H9 (cell line): Measurements from ENCODE around the gene GRID1. TPM values are rescaled to one million over a fixed set of nuclear protein-coding genes. Genes with fewer than 3 reads are reported as not detected.

ENCODE experiments used
- DNase-seq: peaks from one replicate; pipeline ENCODE4 v3.0.0-alpha.2; 2017
- H2AFZ ChIP-seq: one replicate; pipeline ENCODE4 v1.6.1; 2013; ENCODE audit warnings: mild to moderate bottlenecking, low read length, control low read depth, moderate library complexity
- H2AK5ac ChIP-seq: 2 replicates; pipeline ENCODE4 v1.6.1; 2013; ENCODE audit warnings: low read length, control low read depth, mixed read lengths; ENCODE audit not compliant: insufficient read length
- H2BK120ac ChIP-seq: one replicate; pipeline ENCODE4 v1.6.1; 2013; ENCODE audit warnings: low read depth, mild to moderate bottlenecking, low read length, control low read depth, inconsistent platforms; ENCODE audit not compliant: poor library complexity, severe bottlenecking
- H2BK12ac ChIP-seq: 2 replicates; pipeline ENCODE4 v1.6.1; 2013; ENCODE audit warnings: low read length, control low read depth, mixed read lengths, low read depth; ENCODE audit not compliant: insufficient read length
- H2BK15ac ChIP-seq: 2 replicates; pipeline ENCODE4 v1.6.1; 2013; ENCODE audit warnings: low read depth, low read length, control low read depth
- H2BK20ac ChIP-seq: one replicate; pipeline ENCODE4 v1.6.1; 2013; ENCODE audit warnings: low read depth, mild to moderate bottlenecking, low read length, control low read depth, inconsistent platforms; ENCODE audit not compliant: poor library complexity, severe bottlenecking
- H2BK5ac ChIP-seq: 2 replicates; pipeline ENCODE4 v1.6.1; 2013; ENCODE audit warnings: low read length, control low read depth, mixed read lengths; ENCODE audit not compliant: insufficient read length
- H3K14ac ChIP-seq: 2 replicates; pipeline ENCODE4 v1.6.1; 2013; ENCODE audit warnings: low read length, control low read depth; ENCODE audit not compliant: insufficient read depth
- H3K18ac ChIP-seq: 2 replicates; pipeline ENCODE4 v1.6.1; 2013; ENCODE audit warnings: low read depth, mild to moderate bottlenecking, mixed read lengths, low read length, control low read depth; ENCODE audit not compliant: insufficient read length
- H3K23ac ChIP-seq: 2 replicates; pipeline ENCODE4 v1.6.1; 2013; ENCODE audit warnings: low read length, control low read depth, mixed read lengths, low read depth; ENCODE audit not compliant: insufficient read length
- H3K23me2 ChIP-seq: 2 replicates; pipeline ENCODE4 v1.6.1; 2013; ENCODE audit warnings: low read depth, mild to moderate bottlenecking, mixed read lengths, low read length, control low read depth; ENCODE audit not compliant: insufficient read length, poor library complexity, severe bottlenecking
- H3K27ac ChIP-seq: 2 replicates; pipeline ENCODE4 v1.5.1; 2013; ENCODE audit warnings: low read length, control low read depth, mixed read lengths, low read depth; ENCODE audit not compliant: insufficient read length
- H3K27me3 ChIP-seq: 2 replicates; pipeline ENCODE4 v1.6.1; 2013; ENCODE audit warnings: low read length, control low read depth, inconsistent platforms; ENCODE audit not compliant: insufficient read depth
- H3K4ac ChIP-seq: 2 replicates; pipeline ENCODE4 v1.6.1; 2013; ENCODE audit warnings: low read depth, mild to moderate bottlenecking, control low read depth, inconsistent platforms, low read length, moderate library complexity
- H3K4me1 ChIP-seq: 2 replicates; pipeline ENCODE4 v1.6.1; 2013; ENCODE audit warnings: low read length, control low read depth, inconsistent platforms; ENCODE audit not compliant: insufficient read depth
- H3K4me2 ChIP-seq: 2 replicates; pipeline ENCODE4 v1.6.1; 2013; ENCODE audit warnings: low read length, control low read depth, mixed read lengths; ENCODE audit not compliant: insufficient read length, insufficient read depth
- H3K56ac ChIP-seq: 2 replicates; pipeline ENCODE4 v1.6.1; 2013; ENCODE audit warnings: low read depth, mild to moderate bottlenecking, mixed read lengths, low read length, control low read depth; ENCODE audit not compliant: insufficient read length
- H3K79me1 ChIP-seq: 2 replicates; pipeline ENCODE4 v1.6.1; 2013; ENCODE audit warnings: low read depth, mild to moderate bottlenecking, moderate library complexity, low read length, control low read depth, inconsistent platforms; ENCODE audit not compliant: insufficient read depth, poor library complexity, severe bottlenecking
- H3K79me2 ChIP-seq: 2 replicates; pipeline ENCODE4 v1.6.1; 2013; ENCODE audit warnings: low read length, control low read depth, inconsistent platforms; ENCODE audit not compliant: insufficient read depth
- H3K9ac ChIP-seq: 2 replicates; pipeline ENCODE4 v1.6.1; 2013; ENCODE audit warnings: low read length, control low read depth, mixed read lengths; ENCODE audit not compliant: insufficient read length; ENCODE audit errors: extremely low read depth
- H3K9me3 ChIP-seq: one replicate; pipeline ENCODE4 v1.6.1; 2013; ENCODE audit warnings: low read depth, low read length, inconsistent platforms; ENCODE audit not compliant: control insufficient read depth
- H3T11ph ChIP-seq: one replicate; pipeline ENCODE4 v1.6.1; 2013; ENCODE audit warnings: mild to moderate bottlenecking, low read length, control low read depth, inconsistent platforms
- H4K20me1 ChIP-seq: one replicate; pipeline ENCODE4 v1.6.1; 2013; ENCODE audit not compliant: control insufficient read depth, insufficient read length, insufficient read depth
- H4K5ac ChIP-seq: 2 replicates; pipeline ENCODE4 v1.6.1; 2013; ENCODE audit warnings: low read depth, mild to moderate bottlenecking, mixed read lengths, low read length, control low read depth; ENCODE audit not compliant: insufficient read length
- H4K8ac ChIP-seq: replicated peaks from 2 replicates; pipeline ENCODE4 v1.6.1; 2013; ENCODE audit warnings: low read length, control low read depth, mixed read lengths, low read depth; ENCODE audit not compliant: insufficient read length
- H4K91ac ChIP-seq: 2 replicates; pipeline ENCODE4 v1.6.1; 2013; ENCODE audit warnings: low read depth, mild to moderate bottlenecking, moderate library complexity, mixed read lengths, low read length, control low read depth; ENCODE audit not compliant: insufficient read length
- H3K27ac Mint-ChIP-seq, 3 experiments: 2 replicates in 2 of 3; 3 replicates in 1 of 3; pipeline ENCODE4 v1.8.0; 2020 to 2021; ENCODE audit warnings: mixed read lengths in 3 of 3, mild to moderate bottlenecking in 1 of 3, moderate library complexity in 1 of 3
- H3K27me3 Mint-ChIP-seq: 2 replicates; pipeline ENCODE4 v1.8.0; 2021; ENCODE audit warnings: low read depth, mild to moderate bottlenecking, moderate library complexity, mixed read lengths
- H3K36me3 Mint-ChIP-seq, 3 experiments: 2 replicates in 2 of 3; 3 replicates in 1 of 3; pipeline ENCODE4 v1.8.0; 2020 to 2021; ENCODE audit warnings: low read depth in 3 of 3, mixed read lengths in 3 of 3; ENCODE audit not compliant: insufficient read depth in 1 of 3
- H3K4me1 Mint-ChIP-seq, 2 experiments: 2 replicates each; pipeline ENCODE4 v1.8.0; 2020; ENCODE audit warnings: mixed read lengths in 2 of 2
- H3K4me3 Mint-ChIP-seq, 2 experiments: 2 replicates in 1 of 2; 3 replicates in 1 of 2; pipeline ENCODE4 v1.8.0; 2020 to 2021; ENCODE audit warnings: mild to moderate bottlenecking in 2 of 2, mixed read lengths in 2 of 2, moderate library complexity in 1 of 2
- H3K9me3 Mint-ChIP-seq, 2 experiments: 2 replicates in 1 of 2; 3 replicates in 1 of 2; pipeline ENCODE4 v1.8.0; 2020; ENCODE audit warnings: mild to moderate bottlenecking in 2 of 2, mixed read lengths in 2 of 2, moderate library complexity in 1 of 2
- CTCF ChIP-seq: fragments of 200-600 bp; sonication (generic); conservative IDR thresholded peaks from 3 replicates; pipeline ENCODE4 v1.8.0; 2021; ENCODE audit warnings: antibody characterized with exemption, mild to moderate bottlenecking
- whole genome bisulfite sequencing: extraction: QIAGEN DNeasy Blood & Tissue Kit; methylation state at CpG from one replicate; pipeline ENCODE4 v1.1.7; 2013; ENCODE audit warnings: missing lambda C conversion rate, low lambda C conversion rate, mixed read lengths; ENCODE audit not compliant: insufficient read length; ENCODE audit errors: extremely low coverage; 5-methylcytosine and 5-hydroxymethylcytosine counted together
- total RNA-seq: library from RNA; stranded (reverse); gene quantifications from 2 replicates; pipeline ENCODE4 v1.2.1, GENCODE V29; 2021

Gene GRID1
- total RNA-seq, 1 experiment from 2014 or later = 0.35 TPM

DNA sequence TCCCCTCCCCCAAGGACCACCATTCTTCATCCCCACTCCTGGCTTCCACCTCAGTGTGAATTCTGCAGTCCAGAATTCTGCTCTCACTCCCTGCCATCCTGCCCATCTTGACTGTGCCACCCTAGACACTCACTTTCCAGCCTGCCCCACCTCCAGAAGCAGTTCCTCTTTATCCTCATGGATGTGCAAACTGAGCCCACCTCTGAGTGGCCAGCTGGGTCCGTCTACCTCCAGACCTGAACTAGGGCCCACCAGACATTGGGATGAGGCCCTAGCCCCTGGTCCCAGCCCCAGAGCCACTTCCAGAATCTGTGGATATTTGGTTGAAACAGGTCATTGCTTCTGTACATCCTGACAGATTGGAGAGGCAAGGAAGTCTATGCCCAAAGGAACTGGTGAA, 58.5 kb downstream of the GRID1 start:
- Histone ChIP-seq H3T11ph (no peak overlapping the region), H3K18ac (no peak overlapping the region), H4K5ac (no peak overlapping the region), H2BK5ac (no peak overlapping the region), H2BK12ac (no peak overlapping the region), H3K27me3 (no peaks in the 10 kb centered on the region), H4K8ac (no peak overlapping the region), H3K23ac (no peak overlapping the region), H3K79me2 (no peaks in the 10 kb centered on the region), H4K91ac (no peak overlapping the region), H3K56ac (no peak overlapping the region), H3K4ac (no peak overlapping the region), H3K9me3 (no peaks in the 10 kb centered on the region), H3K14ac (no peak overlapping the region; the same call in 1 of the 2 replicates), H4K20me1 (no peaks in the 10 kb centered on the region), H3K4me1 (no peaks in the 10 kb centered on the region), H2BK120ac (no peak overlapping the region), H3K27ac (no peak overlapping the region), H2AK5ac (no peak overlapping the region), H2AFZ (no peak overlapping the region), H2BK20ac (no peak overlapping the region), H3K9ac (no peak overlapping the region), H3K4me2 (no peak overlapping the region), H3K23me2 (no peaks in the 10 kb centered on the region), H3K79me1 (no peaks in the 10 kb centered on the region), H2BK15ac (no peak overlapping the region)
- Mint-ChIP-seq H3K4me3 (no peak overlapping the region), H3K27ac (no peak overlapping the region), H3K9me3 (no peaks in the 10 kb centered on the region; a peak in 1 of 5 replicates), H3K36me3 (no peaks in the 10 kb centered on the region), H3K27me3 (peaks cover 16% of the 10 kb centered on the region), H3K4me1 (peaks cover 9 to 16% of the 10 kb centered on the region in 2 experiments)
- no CpG with 5 or more reads among the region's 1 CpG for WGBS
- TF ChIP-seq CTCF = no peak
- peak; percentile 8 for DNase-seq
